ENCODE data around the gene ITGB1. TPM values are rescaled to one million over a fixed set of nuclear protein-coding genes. Genes with fewer than 3 reads are reported as not detected.

ITGB1 gene
- total RNA-seq, 1 experiment from 2014 or later = 223 TPM

GRCh38 chr10:32891261-32891660 is 66.8 kb downstream of the ITGB1 start:
- H3K14ac ChIP-seq (ENCODE audit: insufficient read depth, low read length) = no peak overlapping the region
- no peaks in the 10 kb centered on the region for H3K27me3 ChIP-seq (ENCODE audit: insufficient read depth, low read length)
- no peak overlapping the region for H2BK20ac ChIP-seq (ENCODE audit: low read depth, low read length, poor library complexity, severe bottlenecking)
- TF ChIP-seq, protein P1, sequence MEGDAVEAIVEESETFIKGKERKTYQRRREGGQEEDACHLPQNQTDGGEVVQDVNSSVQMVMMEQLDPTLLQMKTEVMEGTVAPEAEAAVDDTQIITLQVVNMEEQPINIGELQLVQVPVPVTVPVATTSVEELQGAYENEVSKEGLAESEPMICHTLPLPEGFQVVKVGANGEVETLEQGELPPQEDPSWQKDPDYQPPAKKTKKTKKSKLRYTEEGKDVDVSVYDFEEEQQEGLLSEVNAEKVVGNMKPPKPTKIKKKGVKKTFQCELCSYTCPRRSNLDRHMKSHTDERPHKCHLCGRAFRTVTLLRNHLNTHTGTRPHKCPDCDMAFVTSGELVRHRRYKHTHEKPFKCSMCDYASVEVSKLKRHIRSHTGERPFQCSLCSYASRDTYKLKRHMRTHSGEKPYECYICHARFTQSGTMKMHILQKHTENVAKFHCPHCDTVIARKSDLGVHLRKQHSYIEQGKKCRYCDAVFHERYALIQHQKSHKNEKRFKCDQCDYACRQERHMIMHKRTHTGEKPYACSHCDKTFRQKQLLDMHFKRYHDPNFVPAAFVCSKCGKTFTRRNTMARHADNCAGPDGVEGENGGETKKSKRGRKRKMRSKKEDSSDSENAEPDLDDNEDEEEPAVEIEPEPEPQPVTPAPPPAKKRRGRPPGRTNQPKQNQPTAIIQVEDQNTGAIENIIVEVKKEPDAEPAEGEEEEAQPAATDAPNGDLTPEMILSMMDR (conservative IDR thresholded peaks at IDR 0.05) = no peak
- H2BK12ac ChIP-seq (ENCODE audit: insufficient read length, low read depth, low read length) = no peak overlapping the region
- Mint-ChIP-seq H3K4me1 (peaks cover 12 to 16% of the 10 kb centered on the region in 2 experiments), H3K27ac (peak overlapping the region in 1 of 3 experiments; percentile 38; a peak in 1 of 7 replicates), H3K4me3 (no peak overlapping the region), H3K27me3 (ENCODE audit: low read depth) (no peaks in the 10 kb centered on the region), H3K9me3 (no peaks in the 10 kb centered on the region), H3K36me3 (ENCODE audit: insufficient read depth in 1 of 3, low read depth in 3 of 3) (peaks cover 0 to 3% (median 2%) of the 10 kb centered on the region in 3 experiments; a peak in 5 of 7 replicates)
- H3K9ac ChIP-seq (ENCODE audit: extremely low read depth, insufficient read length, low read length) = no peak overlapping the region
- no peak overlapping the region for H4K91ac ChIP-seq (ENCODE audit: insufficient read length, low read depth, low read length)
- no peak overlapping the region for H2BK5ac ChIP-seq (ENCODE audit: insufficient read length, low read length)
- no peaks in the 10 kb centered on the region for H3K9me3 ChIP-seq (ENCODE audit: control insufficient read depth, low read depth, low read length)
- no peak overlapping the region for H3K27ac ChIP-seq (ENCODE audit: insufficient read length, low read depth, low read length)
- no peak for DNase-seq
- no peak overlapping the region for H3K56ac ChIP-seq (ENCODE audit: insufficient read length, low read depth, low read length)
- H3K4me2 ChIP-seq (ENCODE audit: insufficient read depth, insufficient read length, low read length) = no peak overlapping the region
- no peak overlapping the region for H4K8ac ChIP-seq (replicated peaks; ENCODE audit: insufficient read length, low read depth, low read length)
- no peaks in the 10 kb centered on the region for H3K23me2 ChIP-seq (ENCODE audit: insufficient read length, low read depth, low read length, poor library complexity, severe bottlenecking)
- no peak overlapping the region for H4K5ac ChIP-seq (ENCODE audit: insufficient read length, low read depth, low read length)
- no peak overlapping the region for H2AFZ ChIP-seq (ENCODE audit: low read length)
- H4K20me1 ChIP-seq (ENCODE audit: control insufficient read depth, insufficient read depth, insufficient read length) = no peaks in the 10 kb centered on the region
- H3K79me1 ChIP-seq (ENCODE audit: insufficient read depth, low read depth, low read length, poor library complexity, severe bottlenecking) = no peaks in the 10 kb centered on the region
- no peak overlapping the region for H2AK5ac ChIP-seq (ENCODE audit: insufficient read length, low read length)
- H3T11ph ChIP-seq (ENCODE audit: low read length) = no peak overlapping the region
- no peak overlapping the region for H2BK120ac ChIP-seq (ENCODE audit: low read depth, low read length, poor library complexity, severe bottlenecking)
- no peaks in the 10 kb centered on the region for H3K79me2 ChIP-seq (ENCODE audit: insufficient read depth, low read length)
- no peak overlapping the region for H3K18ac ChIP-seq (ENCODE audit: insufficient read length, low read depth, low read length)
- H2BK15ac ChIP-seq (ENCODE audit: low read depth, low read length) = no peak overlapping the region
- no CpG with 5 or more reads among the region's 8 CpGs for WGBS (ENCODE audit: extremely low coverage, insufficient read length, low lambda C conversion rate)
- H3K4ac ChIP-seq (ENCODE audit: low read depth, low read length) = no peak overlapping the region
- no peaks in the 10 kb centered on the region for H3K4me1 ChIP-seq (ENCODE audit: insufficient read depth, low read length)
- H3K23ac ChIP-seq (ENCODE audit: insufficient read length, low read depth, low read length) = no peak overlapping the region

Measured in H9 (cell line).